IMR-90 (cell line): ENCODE results near the gene FARS2.

Experiments used
- POLR2A ChIP-seq: IDR thresholded peaks from 2 replicates; pipeline ENCODE4 v1.6.1; 2012; ENCODE audit warnings: mild to moderate bottlenecking, low read depth, low read length
- SMC3 ChIP-seq: fragments of 150-350 bp; IDR thresholded peaks from 2 replicates; pipeline ENCODE4 v1.6.1; 2016; ENCODE audit warnings: low read depth, mild to moderate bottlenecking, antibody characterized with exemption, low read length, moderate library complexity
- TF ChIP-seq, protein P1 (sequence below): fragments of 150-350 bp; IDR thresholded peaks from 2 replicates; pipeline ENCODE4 v1.6.1; 2016; ENCODE audit warnings: low read depth, mild to moderate bottlenecking, low read length, moderate library complexity, borderline replicate concordance
- TF ChIP-seq, protein P2 (sequence below): conservative IDR thresholded peaks from 2 replicates; pipeline ENCODE4 v1.5.1; 2012; ENCODE audit warnings: mild to moderate bottlenecking, low read depth, low read length, improper control_type of control experiment
- TF ChIP-seq, protein P3 (sequence below): fragments of 150-350 bp; IDR thresholded peaks from 2 replicates; pipeline ENCODE4 v1.6.1; 2017; ENCODE audit warnings: mild to moderate bottlenecking, antibody characterized with exemption, low read length, low read depth

DNA sequence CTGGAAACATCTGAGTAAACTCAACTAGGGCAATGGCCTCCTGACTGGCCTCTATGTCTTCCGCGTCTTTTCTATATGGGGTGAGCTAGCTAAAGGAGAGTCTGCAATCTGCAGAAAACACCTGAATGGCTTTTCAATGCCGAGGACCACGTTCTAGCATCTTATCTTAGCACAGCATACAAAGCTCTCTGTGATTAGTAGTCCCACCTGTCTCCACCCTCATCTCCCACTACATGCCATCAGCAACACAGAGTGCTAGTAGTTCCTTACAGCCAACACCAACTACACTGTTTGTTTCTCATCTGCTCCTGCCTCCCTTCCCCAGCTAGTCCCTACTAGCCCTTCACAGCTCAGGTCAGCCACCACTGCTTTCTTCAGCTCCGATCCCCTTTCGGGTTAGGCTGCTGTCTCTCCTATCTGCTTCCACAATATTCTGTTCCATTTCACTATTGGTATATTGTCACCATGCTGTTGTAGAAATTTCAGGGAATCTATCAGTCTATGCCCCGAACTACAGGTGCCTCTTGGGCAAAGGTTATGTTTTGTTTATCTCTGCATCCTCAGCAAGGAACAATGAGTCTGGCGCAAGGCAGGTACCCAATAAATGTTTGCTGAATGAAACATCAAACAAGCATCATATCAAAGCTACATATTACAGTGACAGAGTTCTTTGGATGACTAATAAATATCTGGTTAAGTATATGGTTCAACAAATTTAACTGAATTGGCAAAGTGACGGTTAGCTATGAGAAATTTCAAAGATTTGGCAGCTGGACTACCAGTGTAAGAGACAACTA, 12.8 kb upstream of the FARS2 start:
- TF ChIP-seq, protein P1, sequence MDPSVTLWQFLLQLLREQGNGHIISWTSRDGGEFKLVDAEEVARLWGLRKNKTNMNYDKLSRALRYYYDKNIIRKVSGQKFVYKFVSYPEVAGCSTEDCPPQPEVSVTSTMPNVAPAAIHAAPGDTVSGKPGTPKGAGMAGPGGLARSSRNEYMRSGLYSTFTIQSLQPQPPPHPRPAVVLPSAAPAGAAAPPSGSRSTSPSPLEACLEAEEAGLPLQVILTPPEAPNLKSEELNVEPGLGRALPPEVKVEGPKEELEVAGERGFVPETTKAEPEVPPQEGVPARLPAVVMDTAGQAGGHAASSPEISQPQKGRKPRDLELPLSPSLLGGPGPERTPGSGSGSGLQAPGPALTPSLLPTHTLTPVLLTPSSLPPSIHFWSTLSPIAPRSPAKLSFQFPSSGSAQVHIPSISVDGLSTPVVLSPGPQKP = no peak
- TF ChIP-seq, protein P2, sequence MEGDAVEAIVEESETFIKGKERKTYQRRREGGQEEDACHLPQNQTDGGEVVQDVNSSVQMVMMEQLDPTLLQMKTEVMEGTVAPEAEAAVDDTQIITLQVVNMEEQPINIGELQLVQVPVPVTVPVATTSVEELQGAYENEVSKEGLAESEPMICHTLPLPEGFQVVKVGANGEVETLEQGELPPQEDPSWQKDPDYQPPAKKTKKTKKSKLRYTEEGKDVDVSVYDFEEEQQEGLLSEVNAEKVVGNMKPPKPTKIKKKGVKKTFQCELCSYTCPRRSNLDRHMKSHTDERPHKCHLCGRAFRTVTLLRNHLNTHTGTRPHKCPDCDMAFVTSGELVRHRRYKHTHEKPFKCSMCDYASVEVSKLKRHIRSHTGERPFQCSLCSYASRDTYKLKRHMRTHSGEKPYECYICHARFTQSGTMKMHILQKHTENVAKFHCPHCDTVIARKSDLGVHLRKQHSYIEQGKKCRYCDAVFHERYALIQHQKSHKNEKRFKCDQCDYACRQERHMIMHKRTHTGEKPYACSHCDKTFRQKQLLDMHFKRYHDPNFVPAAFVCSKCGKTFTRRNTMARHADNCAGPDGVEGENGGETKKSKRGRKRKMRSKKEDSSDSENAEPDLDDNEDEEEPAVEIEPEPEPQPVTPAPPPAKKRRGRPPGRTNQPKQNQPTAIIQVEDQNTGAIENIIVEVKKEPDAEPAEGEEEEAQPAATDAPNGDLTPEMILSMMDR = no peak
- TF ChIP-seq, protein P3, sequence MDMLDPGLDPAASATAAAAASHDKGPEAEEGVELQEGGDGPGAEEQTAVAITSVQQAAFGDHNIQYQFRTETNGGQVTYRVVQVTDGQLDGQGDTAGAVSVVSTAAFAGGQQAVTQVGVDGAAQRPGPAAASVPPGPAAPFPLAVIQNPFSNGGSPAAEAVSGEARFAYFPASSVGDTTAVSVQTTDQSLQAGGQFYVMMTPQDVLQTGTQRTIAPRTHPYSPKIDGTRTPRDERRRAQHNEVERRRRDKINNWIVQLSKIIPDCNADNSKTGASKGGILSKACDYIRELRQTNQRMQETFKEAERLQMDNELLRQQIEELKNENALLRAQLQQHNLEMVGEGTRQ = no peak
- TF ChIP-seq POLR2A = no peak
- no peak for TF ChIP-seq SMC3
